ENCODE data around the gene DMD.

GRCh38 chrX:31271615-31272471, 1939.5 kb downstream of the DMD start:
- TF ChIP-seq CTCF (IDR thresholded peaks at IDR 0.05; ENCODE audit: borderline replicate concordance, extremely low read depth, low read length, poor library complexity, severe bottlenecking) (no peak), EZH2 (IDR thresholded peaks at IDR 0.05; ENCODE audit: borderline replicate concordance, low read depth, low read length, severe bottlenecking) (no peak)

Data from DND-41 (cell line).